WTC11 (cell line): ENCODE results near the gene CTNNA1. TPM values are rescaled to one million over a fixed set of nuclear protein-coding genes. Genes with fewer than 3 reads are reported as not detected.

Source experiments
- ATAC-seq: fragments of 200-7000 bp; cut with Tn5 transposase; 2 replicates; pipeline ENCODE4 v1.10.0; 2021; ENCODE audit warnings: mild to moderate bottlenecking, moderate library complexity
- CTCF ChIA-PET: fragments of 300-600 bp; sonication (Branson Sonifier 250); formaldehyde crosslinking; loops from one replicate; lab custom pipeline; 2021; ENCODE audit warnings: antibody characterized with exemption; lab: Charles Lee
- POLR2A ChIA-PET: fragments of 350-600 bp; sonication (Branson Sonifier 250); formaldehyde crosslinking; loops from one replicate; lab custom pipeline; 2021; ENCODE audit warnings: antibody characterized with exemption; lab: Charles Lee
- DNase-seq: peaks from one replicate; pipeline ENCODE4 v3.0.0; 2021; ENCODE audit warnings: low spot score
- H3K27ac Mint-ChIP-seq: 2 replicates; pipeline ENCODE4 v1.8.0; 2021; ENCODE audit warnings: mixed read lengths
- H3K27me3 Mint-ChIP-seq: 2 replicates; pipeline ENCODE4 v1.8.0; 2021; ENCODE audit warnings: low read depth, mild to moderate bottlenecking, moderate library complexity, mixed read lengths
- H3K36me3 Mint-ChIP-seq: 2 replicates; pipeline ENCODE4 v1.8.0; 2021; ENCODE audit warnings: mixed read lengths
- H3K4me1 Mint-ChIP-seq: 2 replicates; pipeline ENCODE4 v1.8.0; 2022; ENCODE audit warnings: mixed read lengths
- H3K4me3 Mint-ChIP-seq: 2 replicates; pipeline ENCODE4 v1.8.0; 2021; ENCODE audit warnings: mild to moderate bottlenecking, moderate library complexity, mixed read lengths
- H3K9me3 Mint-ChIP-seq: 2 replicates; pipeline ENCODE4 v1.8.0; 2021; ENCODE audit warnings: mixed read lengths
- AR ChIP-seq: fragments of 250-450 bp; sonication (Bioruptor Pico); IDR thresholded peaks from 2 replicates; pipeline ENCODE4 v1.9.0; 2021; ENCODE audit warnings: mild to moderate bottlenecking
- ATF2 ChIP-seq: sonication (generic); formaldehyde crosslinking; IDR thresholded peaks from 2 replicates; pipeline ENCODE4 v1.8.1; 2022; ENCODE audit warnings: low read depth, missing genetic modification reagents, borderline replicate concordance
- ELF4 ChIP-seq: sonication (generic); formaldehyde crosslinking; IDR thresholded peaks from 2 replicates; pipeline ENCODE4 v1.8.1; 2022; ENCODE audit warnings: low read depth, mild to moderate bottlenecking, moderate library complexity, missing genetic modification reagents
- FOXP4 ChIP-seq: sonication (generic); formaldehyde crosslinking; IDR thresholded peaks from 2 replicates; pipeline ENCODE4 v1.8.0; 2022; ENCODE audit warnings: mild to moderate bottlenecking, missing genetic modification reagents
- GTF2I ChIP-seq: fragments of 250-450 bp; sonication (Bioruptor Pico); conservative IDR thresholded peaks from 2 replicates; pipeline ENCODE4 v1.4.0; 2021; ENCODE audit warnings: mild to moderate bottlenecking
- JUN ChIP-seq: sonication (generic); formaldehyde crosslinking; IDR thresholded peaks from 2 replicates; pipeline ENCODE4 v1.8.0; 2023; ENCODE audit warnings: mild to moderate bottlenecking, missing genetic modification reagents
- NR2C2 ChIP-seq: sonication (generic); formaldehyde crosslinking; IDR thresholded peaks from 2 replicates; pipeline ENCODE4 v1.8.0; 2022; ENCODE audit warnings: mild to moderate bottlenecking, missing genetic modification reagents
- PRDM15 ChIP-seq: sonication (generic); formaldehyde crosslinking; IDR thresholded peaks from 2 replicates; pipeline ENCODE4 v1.8.0; 2022; ENCODE audit warnings: missing genetic modification reagents
- RORB ChIP-seq: fragments of 250-450 bp; sonication (Bioruptor Pico); IDR thresholded peaks from 2 replicates; pipeline ENCODE4 v1.9.0; 2021; ENCODE audit warnings: mild to moderate bottlenecking
- SMAD4 ChIP-seq: sonication (generic); formaldehyde crosslinking; IDR thresholded peaks from 2 replicates; pipeline ENCODE4 v1.8.0; 2022; ENCODE audit warnings: mild to moderate bottlenecking, missing genetic modification reagents
- STAT6 ChIP-seq: sonication (generic); formaldehyde crosslinking; conservative IDR thresholded peaks from 2 replicates; pipeline ENCODE4 v1.8.1; 2023; ENCODE audit warnings: mild to moderate bottlenecking, low read depth, missing genetic modification reagents, moderate library complexity
- TCF7 ChIP-seq: sonication (generic); formaldehyde crosslinking; IDR thresholded peaks from 2 replicates; pipeline ENCODE4 v1.8.0; 2022; ENCODE audit warnings: mild to moderate bottlenecking, low read depth, missing genetic modification reagents, moderate library complexity
- ZNF219 ChIP-seq: sonication (generic); formaldehyde crosslinking; IDR thresholded peaks from 2 replicates; pipeline ENCODE4 v1.8.0; 2023; ENCODE audit warnings: missing genetic modification reagents, mild to moderate bottlenecking, borderline replicate concordance
- ZNF423 ChIP-seq: fragments of 250-450 bp; sonication (Bioruptor Pico); IDR thresholded peaks from 2 replicates; pipeline ENCODE4 v2.1.2; 2022; ENCODE audit warnings: mild to moderate bottlenecking, moderate library complexity
- ZNF425 ChIP-seq: fragments of 250-450 bp; sonication (Bioruptor Pico); conservative IDR thresholded peaks from 2 replicates; pipeline ENCODE4 v1.9.0; 2021; ENCODE audit warnings: mild to moderate bottlenecking
- ZNF671 ChIP-seq: fragments of 250-450 bp; sonication (Bioruptor Pico); IDR thresholded peaks from 2 replicates; pipeline ENCODE4 v1.8.0; 2021; ENCODE audit warnings: mild to moderate bottlenecking
- total RNA-seq: library from RNA; stranded (reverse); gene quantifications from 3 replicates; pipeline ENCODE4 v1.2.3, GENCODE V29; 2021

Gene CTNNA1
- total RNA-seq, 1 experiment from 2014 or later = 309 TPM

GRCh38 chr5:138981131-138981530 lies 227.9 kb downstream of the CTNNA1 start:
- Mint-ChIP-seq H3K27ac (no peak overlapping the region), H3K9me3 (no peaks in the 10 kb centered on the region), H3K36me3 (no peaks in the 10 kb centered on the region), H3K4me1 (peaks cover 20% of the 10 kb centered on the region), H3K27me3 (no peaks in the 10 kb centered on the region; the same call in 1 of the 2 replicates), H3K4me3 (no peak overlapping the region)
- TF ChIP-seq JUN (no peak), ELF4 (CRISPR knock-in tag) (no peak)
- ATAC-seq = no peak
- DNase-seq = no peak
- POLR2A ChIA-PET = no interaction called here
- CTCF ChIA-PET = interaction anchor here (0.7 kb wide), 1 partner anchor 335 kb away, joined by 4 read pairs; no protein-coding TSS in a partner anchor

- no peak for ATAC-seq
- no peak overlapping the region for H3K27ac Mint-ChIP-seq
- no peaks in the 10 kb centered on the region; the same call in 1 of the 2 replicates for H3K27me3 Mint-ChIP-seq
- DNase-seq = no peak
- POLR2A ChIA-PET = no interaction called here
- no peaks in the 10 kb centered on the region for H3K9me3 Mint-ChIP-seq
- no peaks in the 10 kb centered on the region for H3K36me3 Mint-ChIP-seq
- H3K4me3 Mint-ChIP-seq = no peak overlapping the region
- peaks cover 20% of the 10 kb centered on the region for H3K4me1 Mint-ChIP-seq
- no peak for TF ChIP-seq NR2C2 (CRISPR knock-in tag)
- TF ChIP-seq ZNF423 (CRISPR knock-in tag) = no peak
- TF ChIP-seq RORB (CRISPR knock-in tag) = no peak
- TF ChIP-seq STAT6 (CRISPR knock-in tag) = no peak
- no peak for TF ChIP-seq GTF2I (CRISPR knock-in tag)
- TF ChIP-seq TCF7 (CRISPR knock-in tag) = no peak
- no peak for TF ChIP-seq ATF2
- TF ChIP-seq AR (CRISPR knock-in tag) = no peak
- TF ChIP-seq ZNF425 (CRISPR knock-in tag) = no peak
- TF ChIP-seq PRDM15 (CRISPR knock-in tag) = no peak
- TF ChIP-seq SMAD4 (CRISPR knock-in tag) = no peak
- no peak for TF ChIP-seq FOXP4
- no peak for TF ChIP-seq ZNF219 (CRISPR knock-in tag)
- TF ChIP-seq ZNF671 = no peak
- TF ChIP-seq, all 79 proteins: peak for 0
- CTCF ChIA-PET = interaction anchor here (0.7 kb wide), 1 partner anchor 336 kb away, joined by 4 read pairs; no protein-coding TSS in a partner anchor
These were observed 228.4 kb downstream of the CTNNA1 start for GRCh38 chr5:138981586-138981985.
